ENCODE data around the gene IL4I1. TPM values are rescaled to one million over a fixed set of nuclear protein-coding genes. Genes with fewer than 3 reads are reported as not detected.
A peak's percentile ranks its signal among the peaks of the same experiment; 100 is the strongest.

The IL4I1 gene
- total RNA-seq, 1 experiment from 2014 or later: 0.71 TPM

GRCh38 chr19:49872245-49873128 lies 24.2 kb downstream of the IL4I1 start:
- Histone ChIP-seq H3K9ac (ENCODE audit: low read length) (no peak overlapping the region), H3K4me1 (ENCODE audit: control insufficient read depth in 1 of 2, insufficient read depth in 2 of 2, low read length in 2 of 2) (peaks cover 21 to 46% of the 10 kb centered on the region in 2 experiments; a peak in 3 of 4 replicates), H3K36me3 (ENCODE audit: control insufficient read depth in 1 of 2, insufficient read depth in 2 of 2, low read length in 2 of 2) (peaks cover 0 to 9% of the 10 kb centered on the region in 2 experiments; a peak in 1 of 4 replicates), H3K4me3 (replicated peaks in 1 of 2; ENCODE audit: low read depth in 1 of 2, low read length in 2 of 2) (no peak overlapping the region), H3K4me2 (ENCODE audit: low read length) (no peak overlapping the region), H3K27ac (ENCODE audit: low read depth, low read length) (0 out of 2 replicates have a peak overlapping the region, but pooled peaks have one; percentile 20), H3K27me3 (ENCODE audit: insufficient read depth, low read length) (no peaks in the 10 kb centered on the region), H3K9me2 (ENCODE audit: insufficient read depth) (no peaks in the 10 kb centered on the region), H2AFZ (ENCODE audit: low read depth, low read length, poor library complexity, severe bottlenecking) (no peak overlapping the region), H3K9me3 (ENCODE audit: control insufficient read depth in 1 of 2, insufficient read depth in 1 of 2, low read depth in 1 of 2, low read length in 2 of 2) (no peaks in the 10 kb centered on the region), H3K79me2 (ENCODE audit: insufficient read depth, low read length) (peaks cover 26% of the 10 kb centered on the region), H4K20me1 (ENCODE audit: insufficient read depth) (no peaks in the 10 kb centered on the region)
- ATAC-seq (no peak), DNase-seq (ENCODE audit: low read depth, low spot score) (no peak)
- ChIA-PET CTCF (no interaction called here), RAD21 (ENCODE audit: low non-redundant PET in 1 of 2, low total read pairs in 2 of 2, uncharacterized antibody in 2 of 2, unreplicated experiment in 2 of 2) (no interaction called here), POLR2A (interaction anchor here (0.6 kb wide), 1 partner anchor 365 kb away, joined by 3 read pairs; no protein-coding TSS in a partner anchor)
- no TSS peak for BruUV-seq (replicated peaks)
- intact Hi-C loops (cut with micrococcal nuclease): no loop called here
- no peak for TF ChIP-seq EZH2 (IDR thresholded peaks at IDR 0.05)
- TF ChIP-seq EZH2phosphoT487 (IDR thresholded peaks at IDR 0.05; ENCODE audit: borderline replicate concordance): no peak
- no peak for TF ChIP-seq ZNF274 (IDR thresholded peaks at IDR 0.05; ENCODE audit: low read depth, low read length)
- TF ChIP-seq, protein P1, sequence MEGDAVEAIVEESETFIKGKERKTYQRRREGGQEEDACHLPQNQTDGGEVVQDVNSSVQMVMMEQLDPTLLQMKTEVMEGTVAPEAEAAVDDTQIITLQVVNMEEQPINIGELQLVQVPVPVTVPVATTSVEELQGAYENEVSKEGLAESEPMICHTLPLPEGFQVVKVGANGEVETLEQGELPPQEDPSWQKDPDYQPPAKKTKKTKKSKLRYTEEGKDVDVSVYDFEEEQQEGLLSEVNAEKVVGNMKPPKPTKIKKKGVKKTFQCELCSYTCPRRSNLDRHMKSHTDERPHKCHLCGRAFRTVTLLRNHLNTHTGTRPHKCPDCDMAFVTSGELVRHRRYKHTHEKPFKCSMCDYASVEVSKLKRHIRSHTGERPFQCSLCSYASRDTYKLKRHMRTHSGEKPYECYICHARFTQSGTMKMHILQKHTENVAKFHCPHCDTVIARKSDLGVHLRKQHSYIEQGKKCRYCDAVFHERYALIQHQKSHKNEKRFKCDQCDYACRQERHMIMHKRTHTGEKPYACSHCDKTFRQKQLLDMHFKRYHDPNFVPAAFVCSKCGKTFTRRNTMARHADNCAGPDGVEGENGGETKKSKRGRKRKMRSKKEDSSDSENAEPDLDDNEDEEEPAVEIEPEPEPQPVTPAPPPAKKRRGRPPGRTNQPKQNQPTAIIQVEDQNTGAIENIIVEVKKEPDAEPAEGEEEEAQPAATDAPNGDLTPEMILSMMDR (IDR thresholded peaks at IDR 0.05 in 2 of 3, conservative IDR thresholded peaks at IDR 0.05 in 1 of 3; ENCODE audit: borderline replicate concordance in 1 of 3, insufficient read depth in 1 of 3, low read depth in 2 of 3, low read length in 2 of 3): no peak
- TF ChIP-seq SP1 (IDR thresholded peaks at IDR 0.05; ENCODE audit: low read depth): no peak
- TF ChIP-seq RAD21 (IDR thresholded peaks at IDR 0.05; ENCODE audit: low read depth): no peak
